MM.1S (cell line): Measurements from ENCODE around the gene SLC24A3.

Source experiments
- CTCF ChIP-seq: fragments of 300-600 bp; sonication (generic); IDR thresholded peaks from 2 replicates; pipeline ENCODE4 v1.5.1; 2016; ENCODE audit warnings: antibody characterized with exemption, low read length, mixed read lengths
- EZH2 ChIP-seq: fragments of 300-600 bp; sonication (generic); optimal IDR thresholded peaks from 2 replicates; pipeline ENCODE3; 2017; ENCODE audit warnings: low read depth, mild to moderate bottlenecking, antibody characterized with exemption, low read length, mixed read lengths

- no peak for TF ChIP-seq CTCF
- no peak for TF ChIP-seq EZH2
These were observed 419.0 kb downstream of the SLC24A3 start for GRCh38 chr20:19631410-19631809.
